CD1c-positive myeloid dendritic cell (primary cell): ENCODE results near the gene ARSJ.
"Not testable (repeated sequence)": the region's sequence is repeated elsewhere in the genome, so short reads cannot be mapped to it uniquely, and the experiment has no call there.

Experiments used
- DNase-seq: peaks from one replicate; pipeline ENCODE4 v3.0.0-alpha.2; 2016; ENCODE audit errors: extremely low spot score

Gene ARSJ

GRCh38 chr4:113979148-113979904, at the start of gene ARSJ:
Gene ARSJ (minus strand): TSS chr4:113979647. CDS start chr4:113978834, 813 bp downstream.
- peak; percentile 3 for DNase-seq

GRCh38 chr4:114028071-114028470, 48.6 kb upstream of the ARSJ start:
- DNase-seq = no peak

- no peak for DNase-seq
Observed at GRCh38 chr4:114027596-114027995, 48.1 kb upstream of the ARSJ start.

- DNase-seq = no peak
Observed at GRCh38 chr4:114026447-114026846, 47.0 kb upstream of the ARSJ start.

- DNase-seq = no peak
Observed at GRCh38 chr4:114025176-114025777, 45.8 kb upstream of the ARSJ start.

GRCh38 chr4:114021451-114021850, 42.0 kb upstream of the ARSJ start:
- no peak for DNase-seq

- no peak for DNase-seq
Observed at GRCh38 chr4:114019969-114020358, 40.5 kb upstream of the ARSJ start.

GRCh38 chr4:114019276-114019968, 40.0 kb upstream of the ARSJ start:
- DNase-seq = no peak

- no peak for DNase-seq
Observed at GRCh38 chr4:114017120-114017917, 37.9 kb upstream of the ARSJ start.

GRCh38 chr4:114015444-114015899, 36.0 kb upstream of the ARSJ start:
- DNase-seq = no peak

- DNase-seq = not testable (repeated sequence)
Observed at GRCh38 chr4:114013201-114013600, 33.8 kb upstream of the ARSJ start.

- DNase-seq = no peak
Observed at GRCh38 chr4:114012749-114013148, 33.3 kb upstream of the ARSJ start.

- DNase-seq = no peak
Observed at GRCh38 chr4:114005569-114006442, 26.4 kb upstream of the ARSJ start.

GRCh38 chr4:114004483-114005226, 25.2 kb upstream of the ARSJ start:
- DNase-seq = not testable (repeated sequence)

GRCh38 chr4:113998531-113998930, 19.1 kb upstream of the ARSJ start:
- DNase-seq = no peak

GRCh38 chr4:113998079-113998478, 18.6 kb upstream of the ARSJ start:
- DNase-seq = no peak

- DNase-seq = no peak
Observed at GRCh38 chr4:113997206-113997605, 17.8 kb upstream of the ARSJ start.

- no peak for DNase-seq
Observed at GRCh38 chr4:113996599-113997177, 17.2 kb upstream of the ARSJ start.

- DNase-seq = no peak
Observed at GRCh38 chr4:113993887-113994286, 14.4 kb upstream of the ARSJ start.

- no peak for DNase-seq
Observed at GRCh38 chr4:113990886-113991285, 11.4 kb upstream of the ARSJ start.
